Measurements from ENCODE around the gene ATP5ME.
"Not testable (repeated sequence)": the region's sequence is repeated elsewhere in the genome, so short reads cannot be mapped to it uniquely, and the experiment has no call there.

ATP5ME gene

GRCh38 chr4:683247-683897, 9.3 kb upstream of the ATP5ME start:
- no peak for DNase-seq

DNA sequence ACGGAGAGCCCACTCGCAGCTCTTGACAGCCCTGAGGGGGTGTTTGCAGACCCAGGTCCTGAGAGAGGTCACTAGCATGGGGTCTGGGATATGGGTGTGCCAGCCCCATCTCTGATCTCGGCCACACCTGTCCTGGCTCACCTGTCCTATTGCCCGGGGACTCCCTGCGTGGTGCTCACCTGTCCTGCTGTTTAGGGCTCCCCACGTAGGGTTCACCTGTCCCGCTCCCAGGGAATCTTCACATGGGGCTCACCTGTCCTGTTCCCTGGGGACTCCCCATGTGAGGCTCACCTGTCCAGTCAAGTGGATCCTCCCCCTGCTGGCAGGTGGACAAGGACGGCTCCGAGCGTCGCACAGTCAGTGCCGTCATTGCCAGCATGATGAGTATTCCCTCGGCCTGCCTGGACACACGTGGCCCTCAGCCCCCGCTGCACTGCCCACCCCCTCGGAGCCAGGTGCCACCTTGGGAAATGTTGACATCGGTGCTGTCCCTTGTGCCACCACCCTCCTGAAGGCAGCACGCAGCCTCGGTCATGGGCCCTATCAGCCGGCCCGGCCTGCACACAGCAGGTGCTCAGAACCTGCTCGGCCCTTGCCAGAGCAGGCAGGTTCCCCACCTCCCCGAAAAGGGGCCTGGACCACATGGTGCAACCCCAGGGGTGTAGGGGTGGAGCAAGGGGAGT, 8.6 kb upstream of the ATP5ME start:
- DNase-seq: no peak

DNA sequence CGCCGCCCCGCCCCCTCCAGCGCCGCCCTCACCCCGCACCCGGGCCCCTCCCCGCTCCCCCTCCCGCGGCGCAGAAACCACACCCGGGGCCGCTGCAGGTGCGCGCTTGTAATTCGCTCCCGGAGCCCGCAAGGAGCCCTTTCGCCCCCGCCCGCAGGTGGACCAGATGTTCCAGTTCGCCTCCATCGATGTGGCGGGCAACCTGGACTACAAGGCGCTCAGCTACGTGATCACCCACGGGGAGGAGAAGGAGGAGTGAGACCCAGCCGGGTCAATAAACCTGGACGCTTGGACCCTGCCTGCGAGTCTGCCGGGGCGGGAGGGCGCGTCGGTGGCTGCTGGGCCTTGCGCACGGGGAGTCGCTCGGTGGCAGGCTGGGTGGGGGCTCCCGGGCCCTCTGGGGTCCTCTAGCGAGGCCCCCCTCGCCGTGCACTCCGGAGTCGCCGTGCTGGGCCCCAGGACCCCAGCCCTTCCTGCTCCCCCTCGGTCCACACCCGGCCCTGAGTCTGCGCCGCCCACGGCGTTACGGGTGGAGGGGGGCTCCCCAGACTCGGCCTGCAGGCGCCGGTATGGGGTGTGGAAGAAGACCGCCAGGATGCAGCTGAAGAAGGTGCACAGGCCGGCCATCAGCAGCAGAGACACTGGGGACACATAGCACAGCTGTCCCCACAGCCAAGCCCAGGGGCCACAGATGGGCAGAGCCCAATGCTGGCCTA, 7.8 kb upstream of the ATP5ME start:
- no peak for DNase-seq

DNA sequence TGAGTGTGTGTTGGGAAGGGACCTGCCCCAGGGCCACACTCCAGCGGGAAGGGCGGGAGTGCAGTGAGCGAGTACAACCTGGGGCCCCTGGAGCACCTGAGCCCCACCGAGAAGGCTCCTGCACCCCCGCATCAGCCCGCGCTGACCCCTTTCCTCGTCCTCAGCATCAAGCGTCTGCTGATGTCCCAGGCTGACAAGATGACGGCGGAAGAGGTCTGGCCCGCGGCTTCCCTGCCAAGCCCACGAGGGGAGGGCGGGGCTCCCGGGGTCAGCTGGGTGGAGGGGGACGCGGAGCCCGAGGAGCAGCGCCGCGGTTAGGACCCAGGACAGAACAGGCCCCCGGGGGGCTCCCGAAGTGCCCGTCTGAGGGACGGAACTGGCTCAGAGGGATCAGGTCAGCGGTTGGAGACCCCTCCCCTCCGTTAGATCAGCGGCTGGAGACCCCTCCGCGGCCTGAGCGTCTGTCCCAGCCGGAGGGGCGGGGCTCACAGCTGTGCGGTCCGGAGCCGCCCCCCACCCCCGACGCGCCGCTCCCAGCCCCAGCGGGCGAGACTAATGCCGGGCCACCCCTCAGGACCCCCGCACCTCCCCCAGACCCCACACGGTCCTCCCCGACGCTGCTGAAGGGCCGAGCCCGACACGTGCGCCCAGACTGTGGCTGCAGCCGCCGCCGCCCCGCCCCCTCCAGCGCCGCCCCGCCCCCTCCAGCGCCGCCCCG, 7.0 kb upstream of the ATP5ME start:
- no peak for DNase-seq

GRCh38 chr4:680551-680927, 6.5 kb upstream of the ATP5ME start:
- no peak for DNase-seq

GRCh38 chr4:680091-680490, 6.0 kb upstream of the ATP5ME start:
- no peak for DNase-seq

DNA sequence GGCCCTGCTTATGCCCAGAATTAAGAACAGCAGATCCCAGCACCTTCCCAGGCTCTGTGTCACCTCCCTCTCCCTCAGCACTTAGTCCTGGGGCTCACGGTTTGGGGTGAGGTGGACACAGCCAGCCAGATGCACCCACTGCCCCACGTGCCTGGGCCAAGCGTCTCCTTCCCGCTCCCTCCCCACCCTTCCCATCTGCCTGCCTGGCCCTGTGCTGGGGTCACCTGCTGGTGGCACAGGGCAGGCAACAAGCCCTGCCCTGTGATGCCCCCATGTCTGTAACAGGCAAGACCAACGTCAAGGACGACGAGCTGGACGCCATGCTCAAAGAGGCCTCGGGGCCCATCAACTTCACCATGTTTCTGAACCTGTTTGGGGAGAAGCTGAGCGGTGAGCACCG, 5.6 kb upstream of the ATP5ME start:
- DNase-seq: no peak

DNA sequence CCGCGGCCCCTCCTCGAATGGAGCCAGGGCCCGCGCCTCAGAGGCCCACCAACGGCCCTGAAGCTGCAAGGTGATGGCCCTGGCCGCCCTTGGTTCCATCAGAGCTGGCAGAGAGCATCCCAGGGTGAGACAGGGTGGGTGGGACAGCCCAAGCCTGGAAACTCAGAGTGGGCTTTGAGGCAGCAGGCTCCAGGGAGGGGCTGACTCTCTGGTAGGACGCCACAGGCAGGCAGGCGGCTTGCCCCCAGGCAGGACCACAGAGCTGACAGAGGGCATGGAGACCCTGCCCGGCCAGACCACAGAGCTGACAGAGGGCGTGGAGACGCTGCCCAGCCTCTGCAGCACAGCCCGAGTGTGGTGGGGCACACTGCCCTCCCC, 5.0 kb upstream of the ATP5ME start:
- no peak for DNase-seq

DNA sequence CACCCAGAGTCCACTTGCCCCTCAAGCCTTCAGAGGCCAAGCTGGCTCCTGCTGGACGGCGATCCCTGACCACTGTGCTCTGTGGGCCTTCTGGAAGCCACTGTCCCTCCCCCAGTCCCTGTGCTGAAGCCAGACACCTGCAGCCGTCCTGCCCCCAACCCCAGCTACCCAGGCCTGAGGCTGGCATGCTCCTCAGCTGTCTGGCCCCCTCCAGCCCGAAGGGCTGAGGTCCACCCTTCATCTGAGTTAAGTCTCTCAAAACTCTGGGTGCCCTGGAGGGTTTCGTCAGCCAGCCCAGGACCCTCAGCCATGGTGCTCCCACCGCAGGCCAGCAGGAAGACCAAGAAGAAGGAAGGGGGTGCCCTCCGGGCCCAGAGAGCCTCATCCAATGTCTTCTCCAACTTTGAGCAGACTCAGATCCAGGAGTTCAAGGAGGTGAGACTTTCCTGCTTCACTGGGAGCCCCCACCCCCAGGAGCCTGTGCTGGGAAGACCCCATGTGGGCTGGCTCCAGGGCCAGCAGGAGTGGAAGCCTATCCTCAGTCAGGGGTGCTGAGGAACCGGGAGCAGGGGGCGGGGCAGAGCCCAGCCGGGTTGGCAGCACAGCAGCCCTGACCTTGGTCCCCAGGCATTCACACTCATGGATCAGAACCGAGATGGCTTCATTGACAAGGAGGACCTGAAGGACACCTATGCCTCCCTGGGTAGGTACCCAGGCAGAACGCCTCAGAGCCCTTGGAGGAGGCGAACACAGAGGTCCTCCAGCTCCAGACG, 4.4 kb upstream of the ATP5ME start:
- DNase-seq: no peak

DNA sequence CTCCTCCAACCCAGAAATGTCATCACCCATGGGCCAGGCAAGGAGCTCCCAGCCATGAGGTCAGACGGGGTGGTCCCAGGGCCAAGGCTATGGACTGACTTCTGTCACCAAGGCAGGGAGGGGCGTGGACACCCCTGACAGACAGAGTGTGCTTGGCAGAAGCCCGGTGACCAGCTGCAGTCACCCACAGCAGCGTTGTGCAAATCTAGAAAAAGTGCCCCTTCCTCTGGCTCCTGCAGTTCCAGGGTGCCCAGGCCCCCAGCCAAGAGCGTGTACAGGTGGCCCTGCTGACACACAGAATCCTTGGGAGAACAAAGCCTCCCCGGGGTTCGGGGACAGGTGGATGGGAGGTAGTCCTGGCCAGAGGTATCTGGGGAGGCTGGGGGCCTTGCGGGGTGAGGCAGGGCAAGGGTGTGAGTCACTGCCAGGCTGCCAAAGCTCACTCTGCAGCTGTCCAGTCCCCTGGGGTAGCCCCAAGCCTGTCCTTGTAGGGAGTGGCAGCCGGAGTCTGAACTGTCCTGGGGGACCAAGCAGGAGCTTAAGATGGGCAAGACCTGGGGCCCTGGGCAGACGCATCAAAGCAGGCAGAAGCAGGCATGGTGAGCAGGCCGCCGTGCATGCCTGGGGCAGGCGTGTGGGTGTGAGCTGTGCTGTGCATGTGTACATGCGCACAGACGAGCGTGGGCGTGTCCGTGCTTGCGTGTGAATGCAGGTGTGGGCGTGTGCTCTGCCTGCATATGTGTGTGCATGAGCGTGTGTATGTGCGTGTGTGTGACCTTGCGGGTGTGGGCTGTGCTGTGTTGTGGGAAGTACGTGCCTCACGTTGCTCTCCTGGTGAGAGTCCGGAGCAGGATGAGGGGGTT, 3.6 kb upstream of the ATP5ME start:
- DNase-seq: no peak

- DNase-seq: no peak
Observed at GRCh38 chr4:676871-677235, 2.8 kb upstream of the ATP5ME start.

DNA sequence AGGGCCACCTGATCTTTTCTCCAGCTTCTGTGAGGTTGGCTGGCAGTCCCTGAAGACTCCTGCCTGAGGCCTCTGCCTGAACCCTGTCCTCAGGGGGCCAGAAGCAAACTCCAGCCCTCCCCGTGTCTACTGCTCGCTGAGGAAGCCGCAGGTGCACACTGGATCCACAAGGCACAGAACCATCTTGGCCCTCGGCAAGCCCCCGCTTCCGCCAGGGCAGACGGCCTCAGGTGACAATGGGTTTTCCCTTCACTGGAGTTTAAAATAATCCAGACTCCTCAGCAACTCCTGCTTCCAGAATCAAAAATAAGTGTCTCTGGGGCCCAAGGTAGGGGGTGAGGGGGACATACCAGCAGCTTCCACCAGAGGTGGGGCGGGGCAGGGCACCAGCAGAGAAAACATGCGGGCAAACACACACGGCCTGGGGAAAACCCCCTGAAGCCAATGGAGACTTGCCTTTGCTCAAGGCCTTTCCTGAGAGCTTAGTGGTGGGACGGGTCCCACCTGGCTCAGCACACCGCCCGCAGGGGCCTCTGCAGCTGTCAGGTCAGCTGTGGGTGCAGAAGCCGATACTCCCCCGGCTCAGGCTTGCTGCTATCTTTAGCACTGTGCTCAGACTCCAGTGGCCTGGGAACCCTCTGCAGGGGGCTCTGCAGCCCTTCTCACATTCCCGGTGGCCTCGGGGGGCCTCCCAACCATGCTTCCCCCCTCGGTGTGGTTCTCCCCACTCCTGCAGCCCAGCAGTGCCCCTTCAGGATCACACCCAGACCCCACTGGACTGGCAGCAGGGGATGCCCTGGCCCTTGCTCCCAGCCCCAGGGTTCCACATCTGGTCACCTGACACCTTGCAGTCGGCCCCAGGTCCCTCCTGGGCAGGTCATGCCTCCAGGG, 2.1 kb upstream of the ATP5ME start:
- no peak for DNase-seq

GRCh38 chr4:675036-675882, 1.2 kb upstream of the ATP5ME start:
- no peak for DNase-seq

DNA sequence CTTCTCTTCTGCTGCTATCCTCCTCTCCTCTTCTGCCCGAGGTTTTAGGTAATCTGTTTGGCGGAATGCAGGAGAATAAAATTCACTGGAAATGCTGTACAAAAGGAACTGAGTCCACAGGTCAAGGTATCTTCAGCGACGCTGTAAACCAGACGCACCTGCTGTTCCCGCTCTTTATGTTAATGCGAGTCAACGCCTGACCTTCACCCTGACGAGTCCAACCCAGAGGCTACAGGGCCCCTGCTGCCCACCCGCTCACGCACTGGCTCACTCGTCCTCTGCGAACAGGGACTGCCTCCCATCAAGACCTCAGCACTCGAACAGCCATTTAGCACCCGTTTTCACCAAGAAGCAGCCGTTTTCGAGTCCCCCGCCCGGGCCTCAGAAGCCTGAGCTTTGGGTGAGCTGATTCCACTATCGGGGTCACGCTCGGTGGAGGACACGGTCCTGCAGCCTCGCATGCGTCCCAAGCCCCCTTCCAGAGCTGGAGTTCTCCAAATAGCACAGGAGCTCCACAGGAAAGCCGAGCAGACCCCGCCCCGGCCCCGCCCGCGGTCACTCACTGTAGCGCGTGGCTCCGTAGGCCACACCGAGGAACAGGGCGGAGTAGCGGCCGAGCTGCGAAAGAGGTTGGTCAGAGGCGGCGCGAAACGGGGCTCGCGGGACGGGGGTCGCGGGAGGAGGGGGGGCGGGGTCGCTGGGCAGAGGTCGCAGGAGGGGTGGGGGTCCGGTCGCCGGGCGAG, 556 bp downstream of the ATP5ME start:
- no peak for DNase-seq

DNA sequence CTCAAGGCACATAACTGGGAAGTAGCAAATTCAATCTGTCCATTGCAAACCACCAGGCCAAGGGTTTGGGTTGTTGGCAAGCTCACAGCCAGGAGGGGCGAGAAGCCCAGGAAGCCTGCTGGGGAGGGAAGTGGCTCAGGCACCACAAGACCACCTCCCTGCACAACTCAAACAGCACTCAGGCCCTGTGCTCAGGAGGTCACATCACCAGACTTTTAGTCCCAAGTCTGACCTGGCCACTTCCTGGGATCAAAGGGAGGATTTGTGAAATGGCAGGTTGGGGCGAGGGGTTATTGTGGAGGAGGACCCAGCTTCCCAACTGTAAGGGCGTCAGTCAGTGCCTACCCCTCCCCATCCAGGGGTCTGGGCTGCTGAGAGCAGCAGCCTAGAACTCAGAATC, 2.3 kb downstream of the ATP5ME start:
- no peak for DNase-seq

DNA sequence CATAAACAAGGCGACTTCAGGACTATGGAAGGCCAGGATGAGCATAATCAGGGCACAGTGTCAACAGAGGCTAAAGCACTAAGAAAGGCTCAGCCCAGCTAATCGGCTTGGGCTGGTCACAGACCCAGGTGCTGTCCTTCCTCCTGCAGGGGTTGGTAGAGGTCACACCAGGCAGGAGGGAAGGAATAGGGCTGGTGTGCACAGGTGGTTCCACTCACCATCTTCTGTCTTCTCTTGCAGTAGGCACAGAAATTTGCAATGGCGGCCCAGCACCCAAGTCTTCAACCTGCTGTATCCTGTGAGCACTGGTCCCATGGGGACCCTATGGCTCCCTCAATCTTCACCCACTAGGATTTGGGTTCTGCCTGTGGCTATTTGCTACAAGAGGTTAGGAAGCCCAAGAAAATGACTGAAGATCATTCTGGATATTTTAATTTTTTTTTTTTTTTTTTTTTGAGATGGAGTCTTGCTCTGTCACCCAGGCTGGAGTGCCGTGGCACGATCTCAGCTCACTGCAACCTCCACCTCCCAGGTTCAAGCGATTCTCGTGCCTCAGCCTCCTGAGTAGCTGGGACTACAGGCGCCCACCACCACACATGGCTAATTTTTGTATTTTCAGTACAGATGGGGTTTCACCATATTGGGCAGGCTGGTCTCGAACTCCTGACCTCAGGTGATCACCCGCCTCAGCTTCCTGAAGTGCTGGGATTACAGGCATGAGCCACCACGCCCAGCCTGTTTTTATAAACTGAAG, 4.1 kb downstream of the ATP5ME start:
- not testable (repeated sequence) for DNase-seq

DNA sequence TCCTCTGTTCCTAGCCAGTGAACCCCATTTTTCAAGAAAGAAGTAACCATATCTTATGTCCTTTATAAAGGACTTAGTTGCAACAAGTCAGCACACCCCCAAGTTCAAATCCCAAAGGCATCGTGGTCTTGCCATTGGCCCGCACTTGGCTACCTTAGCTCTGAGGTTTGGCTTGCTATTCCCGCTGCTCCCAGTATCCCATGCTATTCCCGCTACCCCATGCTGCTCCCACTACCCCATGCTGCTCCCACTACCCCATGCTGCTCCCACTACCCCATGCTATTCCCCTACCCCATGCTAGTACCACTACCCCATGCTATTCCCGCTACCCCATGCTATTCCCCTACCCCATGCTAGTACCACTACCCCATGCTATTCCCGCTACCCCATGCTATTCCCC, 5.9 kb downstream of the ATP5ME start:
- DNase-seq: not testable (repeated sequence)

- DNase-seq: no peak
Observed at GRCh38 chr4:667545-667925, 6.5 kb downstream of the ATP5ME start.
